ENCODE measurements around the gene GLYR1. TPM values are rescaled to one million over a fixed set of nuclear protein-coding genes. Genes with fewer than 3 reads are reported as not detected.

Gene GLYR1
- total RNA-seq, 1 donor from 2014 or later: 45.7 TPM

DNA sequence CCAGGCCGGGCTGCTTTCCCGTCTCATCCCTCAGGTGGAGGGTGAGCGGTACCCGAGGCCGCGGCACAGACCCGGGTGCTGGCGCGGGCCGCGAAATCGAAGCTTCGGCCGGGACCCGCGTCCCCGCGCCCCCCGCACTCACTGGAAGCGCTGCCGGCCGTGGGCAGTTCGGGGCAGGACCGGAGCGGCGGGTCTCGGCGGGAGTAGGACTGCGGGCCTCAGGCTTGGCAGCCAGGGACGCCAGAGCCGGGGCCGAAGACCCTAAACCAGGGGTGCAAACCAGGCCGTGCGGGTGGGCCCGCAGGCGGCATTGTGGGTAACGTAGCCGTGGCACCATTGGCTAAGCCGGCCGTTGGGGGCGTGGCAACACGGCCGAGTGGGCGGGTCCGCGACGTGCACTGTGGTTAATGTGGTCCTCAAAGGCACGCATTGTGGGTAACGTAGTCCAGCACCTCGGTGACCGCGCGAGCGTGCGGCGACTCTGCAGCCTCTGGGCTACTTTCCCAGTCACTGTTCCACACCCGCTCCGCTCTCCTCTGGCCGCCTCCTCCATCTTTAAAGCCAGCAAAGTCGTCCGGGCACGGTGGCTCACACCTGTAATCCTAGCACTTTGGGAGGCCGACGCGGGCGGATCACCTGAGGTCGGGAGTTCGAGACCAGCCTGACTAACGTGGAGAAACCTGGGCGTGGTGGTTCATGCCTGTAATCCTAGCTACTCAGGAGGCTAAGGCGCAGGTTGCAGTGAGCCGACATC, 80.0 kb downstream of the GLYR1 start, which contains the start of gene ZNF500:
TSS of gene ZNF500 (minus strand) at position 288 of the 754 bp plus-strand sequence. CDS start 1,184 bp downstream, outside the sequence.
- DNase-seq (ENCODE audit: low read depth in 2 of 2): peak; percentile 92 to 97

DNA sequence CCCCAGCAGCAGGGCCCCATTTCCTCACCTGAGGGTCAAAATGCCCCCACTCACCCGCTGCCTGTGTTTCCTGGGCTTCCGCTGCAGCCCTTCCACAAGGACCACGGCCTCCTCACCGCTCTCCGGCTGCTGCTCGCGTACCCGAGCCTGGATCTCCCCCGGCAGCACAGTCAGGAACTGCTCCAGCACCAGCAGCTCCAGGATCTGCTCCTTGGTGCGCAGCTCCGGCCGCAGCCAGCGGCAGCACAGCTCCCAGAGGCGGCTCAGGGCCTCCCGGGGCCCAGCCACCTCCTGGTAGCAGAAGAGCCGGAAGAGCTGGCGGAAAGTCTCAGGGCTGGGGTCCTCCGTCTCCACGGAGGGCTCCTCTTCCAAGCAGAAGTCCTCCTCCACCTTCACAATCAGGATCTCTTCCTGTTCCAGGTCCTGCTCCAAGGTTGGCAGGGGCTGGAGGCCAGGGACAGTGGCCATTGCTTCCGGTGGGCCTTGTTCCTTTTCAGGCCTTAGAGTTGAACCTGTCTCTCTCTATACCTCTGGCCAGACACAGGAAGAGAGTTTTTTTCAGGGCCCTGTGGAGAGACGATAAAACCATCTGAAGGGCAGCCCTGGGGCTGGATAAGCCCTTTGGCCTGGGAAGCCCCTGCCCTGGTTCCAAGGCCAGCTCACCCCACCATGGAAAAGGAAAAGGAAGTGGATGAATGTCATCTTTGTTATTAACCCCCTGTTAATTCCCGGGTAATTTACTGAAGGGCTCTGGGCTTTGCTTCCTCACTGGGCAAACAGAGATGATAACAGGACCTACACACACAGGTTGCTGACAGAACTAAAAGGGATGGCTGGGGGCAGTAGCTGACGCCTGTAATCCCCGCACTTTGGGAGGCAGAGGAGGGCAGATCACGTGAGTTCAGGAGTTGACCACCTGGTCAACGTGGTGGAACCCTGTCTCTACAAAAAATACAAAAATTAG, 81.3 kb downstream of the GLYR1 start:
- peak; percentile 10 to 19 for DNase-seq (ENCODE audit: low read depth in 2 of 2)

DNA sequence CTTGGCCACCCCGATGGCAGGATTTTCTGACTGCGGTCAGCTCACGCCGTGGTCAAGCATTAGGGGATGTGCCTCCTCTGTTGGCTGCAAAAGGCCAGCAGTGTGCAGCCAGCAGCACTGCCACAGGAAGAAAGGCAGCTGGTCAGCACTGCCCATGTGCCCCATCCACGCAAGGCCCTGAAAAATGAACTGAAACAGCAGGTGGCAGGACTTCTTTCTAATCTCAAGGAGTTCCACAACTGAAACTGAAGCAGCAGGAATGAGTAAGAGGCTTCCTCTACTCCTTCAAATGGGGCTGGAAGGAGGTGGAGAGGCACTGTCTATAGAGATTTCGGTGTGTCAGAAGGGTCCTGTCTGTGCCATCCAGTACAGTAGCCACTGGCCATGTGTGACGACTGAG, 83.3 kb downstream of the GLYR1 start:
- no peak for DNase-seq (ENCODE audit: low read depth in 2 of 2)

DNA sequence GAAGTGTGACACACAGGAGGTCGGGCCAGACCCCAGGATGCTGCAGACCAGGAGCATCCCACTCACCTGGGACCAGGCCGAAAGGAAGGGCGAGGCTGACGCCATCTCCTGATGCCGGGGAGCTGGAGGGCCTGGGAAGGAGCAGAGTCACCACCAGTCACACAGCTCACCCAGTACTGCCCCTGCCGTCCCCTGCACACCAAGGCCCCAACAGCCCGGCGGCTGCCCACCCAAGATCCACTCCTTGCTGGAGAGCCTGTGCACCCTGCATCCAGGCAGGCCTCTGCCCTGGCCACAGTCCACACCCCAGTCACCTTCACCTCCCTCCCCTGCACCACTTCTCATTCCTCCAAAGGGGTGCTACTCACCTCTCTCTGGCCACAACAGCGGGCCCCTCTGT, 84.9 kb downstream of the GLYR1 start:
- no peak for DNase-seq (ENCODE audit: low read depth in 2 of 2)

DNA sequence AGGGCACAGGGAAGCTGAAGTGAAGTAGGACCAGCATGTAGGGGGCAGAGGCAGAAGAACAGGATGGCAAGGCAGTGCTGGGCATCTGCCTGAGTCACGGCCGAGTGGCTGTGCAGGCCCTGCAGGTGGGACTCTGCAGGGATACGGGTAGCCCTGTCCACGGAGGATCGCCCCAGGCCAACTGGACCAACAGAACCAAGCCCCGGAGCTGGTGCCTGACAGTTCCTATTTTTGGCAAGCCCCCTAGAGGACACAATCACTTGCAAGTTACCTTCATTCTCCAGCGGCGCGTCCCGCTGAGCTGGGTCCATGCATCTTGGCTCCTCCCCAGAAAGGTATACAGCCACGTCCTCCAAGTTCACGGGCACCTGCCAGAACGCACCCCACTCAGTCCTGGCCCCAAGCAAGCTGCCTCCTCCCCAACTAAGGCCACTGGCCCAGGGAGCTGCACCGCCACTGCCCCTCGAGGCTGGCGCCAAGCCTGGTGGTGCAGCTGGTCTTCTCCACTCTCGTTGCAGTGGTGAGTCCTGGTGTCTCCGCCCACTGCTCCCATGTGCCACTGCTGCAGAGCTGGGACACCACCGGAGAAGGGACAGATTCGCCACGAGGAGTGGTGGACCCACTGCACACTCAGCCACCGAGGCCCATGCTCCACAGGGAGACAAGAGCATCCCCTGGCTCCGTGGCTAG, 86.7 kb downstream of the GLYR1 start:
- no peak for DNase-seq (ENCODE audit: low read depth in 2 of 2)

DNA sequence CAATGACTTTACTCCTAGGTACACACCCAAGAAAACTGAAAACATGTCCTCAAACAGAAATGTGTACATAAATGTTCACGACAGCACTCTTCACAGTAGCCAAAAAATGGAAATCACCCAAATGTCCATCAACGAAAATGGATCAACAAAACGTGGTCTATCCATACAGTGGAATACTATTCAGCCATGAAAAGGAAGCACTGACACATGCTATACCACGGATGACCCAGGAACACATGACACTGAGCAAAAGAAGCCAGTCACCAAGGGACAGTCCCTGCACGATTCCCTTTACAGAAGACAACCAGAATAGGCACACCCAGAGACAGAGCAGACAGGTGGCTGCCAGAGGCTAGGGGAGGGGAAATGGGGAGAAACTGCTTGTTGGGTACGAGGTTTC, 91.4 kb downstream of the GLYR1 start:
- DNase-seq (ENCODE audit: low read depth in 2 of 2): no peak

- no peak for DNase-seq (ENCODE audit: low read depth in 2 of 2)
These were observed 92.2 kb downstream of the GLYR1 start for GRCh38 chr16:4754865-4755264.

DNA sequence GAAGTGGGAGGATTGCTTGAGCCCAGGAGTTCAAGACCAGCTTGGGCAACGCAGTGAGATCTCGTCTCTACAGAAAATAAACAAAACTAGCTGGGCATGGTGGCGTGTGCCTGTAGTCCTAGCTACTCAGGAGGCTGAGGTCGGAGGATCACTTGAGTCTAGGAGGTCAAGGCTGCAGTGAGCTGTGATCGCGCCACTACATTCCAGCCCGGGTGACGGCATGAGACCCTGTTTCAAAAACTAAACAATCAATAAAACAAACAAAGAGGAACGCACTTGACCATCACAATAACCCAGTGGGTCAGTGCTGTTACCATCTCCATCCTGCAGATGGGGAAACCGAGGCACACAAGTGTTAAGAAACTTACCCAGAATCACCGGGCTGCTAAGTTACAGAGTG, 93.9 kb downstream of the GLYR1 start:
- DNase-seq (ENCODE audit: low read depth in 2 of 2): no peak

Other genes with a start within 250 kb of the GLYR1 start
- 3.1 and 5.4 TPM in 2 replicates for gene UBALD1, start 232.4 kb downstream of the GLYR1 start, total RNA-seq
- gene MGRN1, start 222.5 kb downstream of the GLYR1 start, total RNA-seq: 14.2 and 22.6 TPM in 2 replicates
- 24.1 and 33.3 TPM in 2 replicates for gene NUDT16L1, start 153.7 kb downstream of the GLYR1 start, total RNA-seq
- gene ANKS3, start 113.0 kb downstream of the GLYR1 start, total RNA-seq: 9.0 and 15.0 TPM in 2 replicates
- gene DNAAF8, start 112.8 kb downstream of the GLYR1 start, total RNA-seq: 0.13 TPM in 2 replicates
- gene ZNF500, start 80.1 kb downstream of the GLYR1 start, total RNA-seq: 4.4 and 5.8 TPM in 2 replicates
- not detected in 2 replicates for gene SEPTIN12, start 58.9 kb downstream of the GLYR1 start, total RNA-seq
- not detected in 2 replicates for gene SMIM22, start 51.9 kb downstream of the GLYR1 start, total RNA-seq
- 27.4 and 30.8 TPM in 2 replicates for gene ROGDI, start 44.7 kb downstream of the GLYR1 start, total RNA-seq
- gene UBN1, start 193 bp upstream of the GLYR1 start, total RNA-seq: 14.6 and 27.1 TPM in 2 replicates
- gene PPL, start 89.9 kb upstream of the GLYR1 start, total RNA-seq: 3.2 and 4.7 TPM in 2 replicates
- under 0.01 and 0.13 TPM in 2 replicates for gene SEC14L5, start 111.0 kb upstream of the GLYR1 start, total RNA-seq
- 12.1 and 18.0 TPM in 2 replicates for gene NAGPA, start 186.6 kb upstream of the GLYR1 start, total RNA-seq
- not detected in 2 replicates for gene C16orf89, start 218.7 kb upstream of the GLYR1 start, total RNA-seq
- 24.8 and 30.1 TPM in 2 replicates for gene ALG1, start 224.6 kb upstream of the GLYR1 start, total RNA-seq

Data from dermis microvascular lymphatic vessel endothelial cell (primary cell).